Caco-2 (cell line): ENCODE measurements around the gene NCK1. TPM values are rescaled to one million over a fixed set of nuclear protein-coding genes. Genes with fewer than 3 reads are reported as not detected.
"Not testable (repeated sequence)": the region's sequence is repeated elsewhere in the genome, so short reads cannot be mapped to it uniquely, and the experiment has no call there.

Source experiments
- BruUV-seq: library from RNA; stranded (reverse); fragments of 400-500 nt; replicated peaks from 2 replicates; lab custom pipeline; 2021; lab: Mats Ljungman, UMichigan
- CTCF ChIA-PET: fragments of 300-600 bp; sonication (Branson Sonifier 250); formaldehyde crosslinking; loops from one replicate; lab custom pipeline; 2022; ENCODE audit warnings: antibody characterized with exemption; lab: Charles Lee
- POLR2A ChIA-PET: fragments of 300-600 bp; sonication (Branson Sonifier 250); formaldehyde crosslinking; loops from one replicate; lab custom pipeline; 2022; ENCODE audit warnings: antibody characterized with exemption; lab: Charles Lee
- DNase-seq, 2 experiments: peaks; one replicate each; pipeline versions ENCODE4 v3.0.0 to v3.0.0-alpha.2; 2020 to 2022
- H3K27me3 ChIP-seq: replicated peaks from 2 replicates; pipeline ENCODE4 v1.6.0; 2011; ENCODE audit warnings: low read length; ENCODE audit not compliant: control insufficient read depth, insufficient read depth
- H3K36me3 ChIP-seq: 2 replicates; pipeline ENCODE4 v1.5.1; 2011; ENCODE audit warnings: low read length; ENCODE audit not compliant: control insufficient read depth, insufficient read depth
- H3K4me1 ChIP-seq: fragments of 250-450 bp; sonication (Bioruptor Pico); 2 replicates; pipeline ENCODE4 v1.5.1; 2020; ENCODE audit warnings: mild to moderate bottlenecking
- H3K4me3 ChIP-seq: 2 replicates; pipeline ENCODE4 v1.5.1; 2011; ENCODE audit warnings: low read depth, mild to moderate bottlenecking, control low read depth, low read length
- H3K9me3 ChIP-seq: fragments of 250-450 bp; sonication (Bioruptor Pico); 2 replicates; pipeline ENCODE4 v1.5.1; 2020; ENCODE audit warnings: mild to moderate bottlenecking, moderate library complexity
- H3K27ac Mint-ChIP-seq: one replicate; pipeline ENCODE4 v1.8.0; 2022; ENCODE audit warnings: mixed read lengths; ENCODE audit not compliant: unreplicated experiment
- H3K27me3 Mint-ChIP-seq: one replicate; pipeline ENCODE4 v1.8.0; 2022; ENCODE audit warnings: mixed read lengths; ENCODE audit not compliant: insufficient read depth, unreplicated experiment
- H3K36me3 Mint-ChIP-seq: one replicate; pipeline ENCODE4 v1.8.0; 2022; ENCODE audit warnings: mild to moderate bottlenecking, mixed read lengths; ENCODE audit not compliant: insufficient read depth, unreplicated experiment
- H3K4me1 Mint-ChIP-seq: one replicate; pipeline ENCODE4 v1.8.0; 2022; ENCODE audit warnings: low read depth, mixed read lengths; ENCODE audit not compliant: unreplicated experiment
- H3K4me3 Mint-ChIP-seq: one replicate; pipeline ENCODE4 v1.8.0; 2022; ENCODE audit warnings: mild to moderate bottlenecking, moderate library complexity, mixed read lengths; ENCODE audit not compliant: unreplicated experiment
- H3K9me3 Mint-ChIP-seq: one replicate; pipeline ENCODE4 v1.8.0; 2022; ENCODE audit warnings: mixed read lengths; ENCODE audit not compliant: unreplicated experiment
- CTCF ChIP-seq, 2 experiments: fragments of 200-600 bp in 1 of 2; IDR thresholded peaks; 1 replicate in 1 of 2; 2 replicates in 1 of 2; pipeline versions ENCODE4 v1.5.1 to v1.8.0; 2011 to 2022; ENCODE audit warnings: antibody characterized with exemption in 1 of 2, control low read depth in 1 of 2, inconsistent platforms in 1 of 2, low read depth in 1 of 2, low read length in 1 of 2, mild to moderate bottlenecking in 1 of 2, moderate library complexity in 1 of 2; ENCODE audit not compliant: insufficient read depth in 1 of 2, severe bottlenecking in 1 of 2, unreplicated experiment in 1 of 2
- intact Hi-C: fragments of 100-400 bp; cut with micrococcal nuclease; formaldehyde crosslinking; loops from one replicate; pipeline ENCODE4 v1.10.0; 2022; ENCODE audit not compliant: unreplicated experiment
- total RNA-seq: library from RNA; stranded (reverse); gene quantifications from 2 replicates; pipeline ENCODE4 v1.2.3, GENCODE V29; 2022

The NCK1 gene
- total RNA-seq, 1 experiment from 2014 or later = 37.3 TPM

- Histone ChIP-seq H3K4me1 (peaks cover 14% of the 10 kb centered on the region; the same call in 1 of the 2 replicates), H3K9me3 (no peaks in the 10 kb centered on the region), H3K4me3 (peak overlapping the region; percentile 95), H3K36me3 (no peaks in the 10 kb centered on the region), H3K27me3 (no peaks in the 10 kb centered on the region)
- Mint-ChIP-seq H3K9me3 (no peaks in the 10 kb centered on the region), H3K4me1 (peaks cover 8% of the 10 kb centered on the region), H3K27ac (peak overlapping the region; percentile 94), H3K4me3 (peak overlapping the region; percentile 94), H3K27me3 (no peaks in the 10 kb centered on the region), H3K36me3 (peaks cover 37% of the 10 kb centered on the region)
- ChIA-PET CTCF (interaction anchor here (0.6 to 0.7 kb wide), 2 partner anchors 154 to 201 kb away, joined by 3 read pairs; no protein-coding TSS in a partner anchor), POLR2A (interaction anchor here (1.9 to 2.2 kb wide), 2 partner anchors 108 to 154 kb away, joined by 10 to 39 read pairs; partner anchors contain the start of gene STAG1)
- intact Hi-C loops = no loop called here
- no TSS peak for BruUV-seq
- TF ChIP-seq CTCF (IDR thresholded peaks at IDR 0.05; ENCODE audit: insufficient read depth in 1 of 2, low read depth in 1 of 2, low read length in 1 of 2, severe bottlenecking in 1 of 2, unreplicated experiment in 1 of 2) = no peak
- DNase-seq = no peak
Observed at GRCh38 chr3:136860541-136860940, 1.5 kb upstream of the NCK1 start.

GRCh38 chr3:136862617-136863322 lies 762 bp downstream of the NCK1 start:
- BruUV-seq = no TSS peak
- CTCF ChIA-PET = interaction anchor here (1.5 to 2.2 kb wide), 2 partner anchors 110 to 151 kb away, joined by 11 to 28 read pairs; partner anchors contain the start of gene STAG1
- H3K4me1 Mint-ChIP-seq = peaks cover 27% of the 10 kb centered on the region
- POLR2A ChIA-PET = interaction anchor here (0.6 to 2.2 kb wide), 5 partner anchors 37 to 151 kb away, joined by 4 to 39 read pairs (median 4); partner anchors contain the start of gene STAG1
- Histone ChIP-seq H3K9me3 (no peaks in the 10 kb centered on the region), H3K4me1 (peaks cover 21% of the 10 kb centered on the region), H3K4me3 (peak overlapping the region; percentile 95), H3K27me3 (no peaks in the 10 kb centered on the region), H3K36me3 (no peaks in the 10 kb centered on the region)
- no peak for TF ChIP-seq CTCF (IDR thresholded peaks at IDR 0.05; ENCODE audit: insufficient read depth in 1 of 2, low read depth in 1 of 2, low read length in 1 of 2, severe bottlenecking in 1 of 2, unreplicated experiment in 1 of 2)
- H3K27ac Mint-ChIP-seq = peak overlapping the region; percentile 94
- H3K36me3 Mint-ChIP-seq = peaks cover 55% of the 10 kb centered on the region
- intact Hi-C loops = loop anchor here (1.0 kb wide), 3 partner anchors 93 to 152 kb away; partner anchors contain the start of gene STAG1
- no peaks in the 10 kb centered on the region for H3K9me3 Mint-ChIP-seq
- DNase-seq = peak; percentile 80 to 84
- no peaks in the 10 kb centered on the region for H3K27me3 Mint-ChIP-seq
- peak overlapping the region; percentile 94 for H3K4me3 Mint-ChIP-seq

GRCh38 chr3:136869282-136869681 lies 7.3 kb downstream of the NCK1 start:
- H3K4me3 Mint-ChIP-seq = no peak overlapping the region
- H3K9me3 Mint-ChIP-seq = peaks cover 11% of the 10 kb centered on the region
- ChIA-PET CTCF (no interaction called here), POLR2A (no interaction called here)
- H3K36me3 ChIP-seq = no peaks in the 10 kb centered on the region; the same call in 1 of the 2 replicates
- DNase-seq = no peak
- no peaks in the 10 kb centered on the region for H3K27me3 Mint-ChIP-seq
- no peak overlapping the region for H3K4me3 ChIP-seq
- H3K27ac Mint-ChIP-seq = no peak overlapping the region
- H3K9me3 ChIP-seq = no peaks in the 10 kb centered on the region
- BruUV-seq = no TSS peak
- peaks cover 35% of the 10 kb centered on the region for H3K4me1 Mint-ChIP-seq
- H3K27me3 ChIP-seq = no peaks in the 10 kb centered on the region
- peaks cover 9% of the 10 kb centered on the region; the same call in 1 of the 2 replicates for H3K4me1 ChIP-seq
- intact Hi-C loops = no loop called here
- TF ChIP-seq CTCF (IDR thresholded peaks at IDR 0.05; ENCODE audit: insufficient read depth in 1 of 2, low read depth in 1 of 2, low read length in 1 of 2, severe bottlenecking in 1 of 2, unreplicated experiment in 1 of 2) = no peak
- H3K36me3 Mint-ChIP-seq = peaks cover 64% of the 10 kb centered on the region

- Mint-ChIP-seq H3K36me3 (peaks cover 50% of the 10 kb centered on the region), H3K9me3 (peaks cover 14% of the 10 kb centered on the region), H3K4me1 (peaks cover 22% of the 10 kb centered on the region)
- POLR2A ChIA-PET, H3K27ac Mint-ChIP-seq, intact Hi-C loops, H3K4me3 ChIP-seq, H3K4me1 ChIP-seq, DNase-seq, H3K9me3 ChIP-seq, H3K27me3 Mint-ChIP-seq, CTCF ChIA-PET, H3K4me3 Mint-ChIP-seq, BruUV-seq, H3K36me3 ChIP-seq, H3K27me3 ChIP-seq: not testable (repeated sequence)
Observed at GRCh38 chr3:136872258-136872657, 10.2 kb downstream of the NCK1 start.
